ENCODE measurements around the gene ETV4. TPM values are rescaled to one million over a fixed set of nuclear protein-coding genes. Genes with fewer than 3 reads are reported as not detected.
"Not testable (repeated sequence)": the region's sequence is repeated elsewhere in the genome, so short reads cannot be mapped to it uniquely, and the experiment has no call there.

Gene ETV4
- total RNA-seq, 1 donor from 2014 or later = 1.1 TPM

DNA sequence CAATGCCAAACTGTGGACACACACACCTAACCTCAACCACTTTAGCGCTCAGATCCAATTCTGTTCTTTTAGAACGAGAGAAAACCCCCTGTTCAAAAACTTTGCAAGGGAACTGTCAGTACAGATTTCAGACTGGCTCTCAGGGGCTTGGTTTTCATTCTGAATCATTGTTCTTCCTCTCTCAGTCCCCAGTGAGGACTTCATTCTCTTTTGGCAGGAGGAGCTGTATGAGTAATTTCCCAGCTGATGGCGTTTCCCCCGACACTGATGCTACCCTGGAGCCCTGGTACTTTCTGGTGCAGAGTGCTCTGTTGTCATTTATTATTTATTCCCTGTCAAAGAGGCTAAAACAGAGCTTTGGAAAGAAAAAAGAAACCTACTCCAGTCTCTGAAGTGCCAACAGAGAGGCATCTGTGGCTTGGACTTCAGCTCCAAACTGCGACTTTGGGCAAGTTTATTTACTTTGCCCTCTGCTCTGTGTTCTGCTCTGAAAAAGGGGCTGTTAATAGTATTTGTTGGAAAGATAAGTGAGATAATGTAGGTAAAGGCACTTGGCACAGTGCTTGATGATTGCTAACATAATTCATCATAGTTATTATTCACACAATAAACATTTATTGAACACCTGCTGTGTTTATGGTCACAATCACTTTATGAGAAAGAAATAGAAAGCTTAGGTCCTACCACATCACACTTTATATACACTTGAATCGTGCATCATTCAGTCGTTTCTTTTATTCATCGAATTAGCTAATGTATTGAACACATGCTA is 28.3 kb downstream of the ETV4 start:
- no peak overlapping the region for H3K4me2 ChIP-seq

DNA sequence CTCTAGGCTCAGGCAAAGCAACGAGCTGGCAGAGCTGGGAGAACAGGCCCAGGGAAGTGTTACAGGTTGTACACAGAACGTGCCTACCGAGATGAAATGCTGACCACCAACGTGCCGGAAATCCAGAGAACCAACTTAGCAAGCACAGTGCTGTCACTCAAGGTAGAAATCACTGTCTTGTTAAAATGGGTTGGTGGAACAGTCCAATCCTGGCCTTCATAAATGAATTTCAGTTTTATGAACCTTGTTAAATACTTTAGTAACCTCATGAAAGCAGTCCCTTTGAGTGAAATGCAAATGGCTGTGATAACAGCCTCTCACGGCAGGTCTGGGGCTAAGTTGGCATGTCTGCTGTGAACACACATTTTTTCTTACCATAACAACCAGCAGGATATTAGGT is 29.0 kb downstream of the ETV4 start:
- H3K36me3 Mint-ChIP-seq = peaks cover 20% of the 10 kb centered on the region
- TF ChIP-seq, protein P1, sequence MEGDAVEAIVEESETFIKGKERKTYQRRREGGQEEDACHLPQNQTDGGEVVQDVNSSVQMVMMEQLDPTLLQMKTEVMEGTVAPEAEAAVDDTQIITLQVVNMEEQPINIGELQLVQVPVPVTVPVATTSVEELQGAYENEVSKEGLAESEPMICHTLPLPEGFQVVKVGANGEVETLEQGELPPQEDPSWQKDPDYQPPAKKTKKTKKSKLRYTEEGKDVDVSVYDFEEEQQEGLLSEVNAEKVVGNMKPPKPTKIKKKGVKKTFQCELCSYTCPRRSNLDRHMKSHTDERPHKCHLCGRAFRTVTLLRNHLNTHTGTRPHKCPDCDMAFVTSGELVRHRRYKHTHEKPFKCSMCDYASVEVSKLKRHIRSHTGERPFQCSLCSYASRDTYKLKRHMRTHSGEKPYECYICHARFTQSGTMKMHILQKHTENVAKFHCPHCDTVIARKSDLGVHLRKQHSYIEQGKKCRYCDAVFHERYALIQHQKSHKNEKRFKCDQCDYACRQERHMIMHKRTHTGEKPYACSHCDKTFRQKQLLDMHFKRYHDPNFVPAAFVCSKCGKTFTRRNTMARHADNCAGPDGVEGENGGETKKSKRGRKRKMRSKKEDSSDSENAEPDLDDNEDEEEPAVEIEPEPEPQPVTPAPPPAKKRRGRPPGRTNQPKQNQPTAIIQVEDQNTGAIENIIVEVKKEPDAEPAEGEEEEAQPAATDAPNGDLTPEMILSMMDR (IDR thresholded peaks at IDR 0.05) = no peak
- TF ChIP-seq EZH2phosphoT487 (IDR thresholded peaks at IDR 0.05) = no peak
- no peak for TF ChIP-seq EZH2 (IDR thresholded peaks at IDR 0.05)
- H3K9ac ChIP-seq = no peak overlapping the region
- no peak overlapping the region for H3K27ac Mint-ChIP-seq
- no peak overlapping the region for H2AFZ ChIP-seq (replicated peaks)
- H3K4me1 ChIP-seq = no peaks in the 10 kb centered on the region
- peaks cover 12% of the 10 kb centered on the region for H3F3A ChIP-seq (ENCODE audit: low read depth)
- no peaks in the 10 kb centered on the region for H4K20me1 ChIP-seq (ENCODE audit: low read depth)
- no peaks in the 10 kb centered on the region for H3K9me3 ChIP-seq (ENCODE audit: low read depth)
- H3K27ac ChIP-seq = no peak overlapping the region
- no peak overlapping the region for H3K4me3 ChIP-seq
- no peaks in the 10 kb centered on the region for H3K27me3 Mint-ChIP-seq (ENCODE audit: insufficient read depth, low read depth)
- H3K27me3 ChIP-seq = no peaks in the 10 kb centered on the region
- H3K9me3 Mint-ChIP-seq = no peaks in the 10 kb centered on the region
- no peak for DNase-seq (ENCODE audit: low spot score)
- H3K4me2 ChIP-seq = no peak overlapping the region
- H3K4me3 Mint-ChIP-seq = no peak overlapping the region
- peaks cover 2% of the 10 kb centered on the region for H3K4me1 Mint-ChIP-seq
- H3K79me2 ChIP-seq (ENCODE audit: low read depth) = no peaks in the 10 kb centered on the region
- peaks cover 23% of the 10 kb centered on the region for H3K36me3 ChIP-seq

More for the DNA sequence above, 28.3 kb downstream of the ETV4 start:
- Mint-ChIP-seq H3K36me3 (peaks cover 14% of the 10 kb centered on the region), H3K9me3 (no peaks in the 10 kb centered on the region), H3K4me3 (no peak overlapping the region), H3K27me3 (ENCODE audit: insufficient read depth, low read depth) (no peaks in the 10 kb centered on the region), H3K27ac (no peak overlapping the region), H3K4me1 (peaks cover 2% of the 10 kb centered on the region)
- H3K4me3 ChIP-seq = no peak overlapping the region
- H2AFZ ChIP-seq (replicated peaks) = no peak overlapping the region
- H3K79me2 ChIP-seq (ENCODE audit: low read depth) = no peaks in the 10 kb centered on the region
- TF ChIP-seq EZH2phosphoT487 (IDR thresholded peaks at IDR 0.05) (no peak), EZH2 (IDR thresholded peaks at IDR 0.05) (no peak)
- TF ChIP-seq, protein P1 (IDR thresholded peaks at IDR 0.05) = no peak
- no peak overlapping the region for H3K27ac ChIP-seq
- peaks cover 24% of the 10 kb centered on the region for H3K36me3 ChIP-seq
- no peak overlapping the region for H3K9ac ChIP-seq
- DNase-seq (ENCODE audit: low spot score) = no peak
- H4K20me1 ChIP-seq (ENCODE audit: low read depth) = no peaks in the 10 kb centered on the region
- H3K4me1 ChIP-seq = no peaks in the 10 kb centered on the region
- H3K27me3 ChIP-seq = no peaks in the 10 kb centered on the region
- H3K9me3 ChIP-seq (ENCODE audit: low read depth) = no peaks in the 10 kb centered on the region
- H3F3A ChIP-seq (ENCODE audit: low read depth) = peaks cover 12% of the 10 kb centered on the region

DNA sequence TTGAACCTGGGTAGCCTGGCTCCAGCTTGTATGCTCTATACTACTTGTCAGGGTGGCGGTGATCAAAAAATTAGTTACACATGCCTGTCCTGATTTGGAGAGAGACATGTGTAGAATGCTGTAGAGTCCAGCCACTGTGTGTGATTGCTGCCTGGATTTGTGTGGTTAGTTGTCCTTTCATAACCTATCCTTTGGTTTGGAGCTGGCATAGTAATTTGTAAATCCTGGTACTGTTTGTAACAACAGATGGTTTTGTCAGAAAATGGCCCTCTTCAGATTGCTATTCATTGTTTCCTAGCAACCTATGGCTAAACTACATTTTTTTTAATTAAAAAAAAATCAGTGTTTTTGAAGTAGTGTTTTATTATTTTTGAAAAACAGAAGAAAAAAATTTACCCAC is 30.5 kb downstream of the ETV4 start:
- Histone ChIP-seq H3F3A (ENCODE audit: low read depth) (peaks cover 12% of the 10 kb centered on the region), H3K27me3 (no peaks in the 10 kb centered on the region), H2AFZ (replicated peaks) (no peak overlapping the region), H3K36me3 (peaks cover 12% of the 10 kb centered on the region), H3K4me3 (no peak overlapping the region), H3K9me3 (ENCODE audit: low read depth) (no peaks in the 10 kb centered on the region), H3K4me1 (no peaks in the 10 kb centered on the region), H3K27ac (no peak overlapping the region), H3K9ac (no peak overlapping the region), H3K4me2 (no peak overlapping the region), H4K20me1 (ENCODE audit: low read depth) (no peaks in the 10 kb centered on the region), H3K79me2 (ENCODE audit: low read depth) (no peaks in the 10 kb centered on the region)
- Mint-ChIP-seq H3K27me3 (ENCODE audit: insufficient read depth, low read depth) (no peaks in the 10 kb centered on the region), H3K9me3 (no peaks in the 10 kb centered on the region), H3K4me3 (no peak overlapping the region), H3K36me3 (peaks cover 14% of the 10 kb centered on the region), H3K27ac (no peak overlapping the region), H3K4me1 (peaks cover 1% of the 10 kb centered on the region)
- DNase-seq (ENCODE audit: low spot score) = no peak
- TF ChIP-seq, protein P1 (IDR thresholded peaks at IDR 0.05) = no peak
- TF ChIP-seq EZH2phosphoT487 (IDR thresholded peaks at IDR 0.05) (no peak), EZH2 (IDR thresholded peaks at IDR 0.05) (no peak)

DNA sequence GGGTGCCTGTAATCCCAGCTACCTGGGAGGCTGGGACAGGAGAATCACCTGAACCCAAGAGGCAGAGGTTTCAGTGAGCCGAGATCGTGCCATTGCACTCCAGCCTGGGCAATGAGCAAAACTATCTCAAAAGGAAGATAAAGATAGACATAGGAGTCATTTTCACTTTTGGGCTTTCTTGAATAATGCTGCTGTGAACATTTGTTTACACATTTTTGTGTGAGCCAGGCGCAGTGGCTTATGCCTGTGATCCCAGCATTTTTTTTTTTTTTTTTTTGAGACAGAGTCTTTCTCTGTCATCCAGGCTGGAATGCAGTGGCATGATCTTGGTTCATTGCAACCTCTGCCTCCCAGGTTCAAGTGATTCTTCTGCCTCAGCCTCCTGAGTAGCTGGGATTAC is 34.9 kb downstream of the ETV4 start:
- H3K36me3 ChIP-seq, H3K4me3 ChIP-seq: not testable (repeated sequence)

DNA sequence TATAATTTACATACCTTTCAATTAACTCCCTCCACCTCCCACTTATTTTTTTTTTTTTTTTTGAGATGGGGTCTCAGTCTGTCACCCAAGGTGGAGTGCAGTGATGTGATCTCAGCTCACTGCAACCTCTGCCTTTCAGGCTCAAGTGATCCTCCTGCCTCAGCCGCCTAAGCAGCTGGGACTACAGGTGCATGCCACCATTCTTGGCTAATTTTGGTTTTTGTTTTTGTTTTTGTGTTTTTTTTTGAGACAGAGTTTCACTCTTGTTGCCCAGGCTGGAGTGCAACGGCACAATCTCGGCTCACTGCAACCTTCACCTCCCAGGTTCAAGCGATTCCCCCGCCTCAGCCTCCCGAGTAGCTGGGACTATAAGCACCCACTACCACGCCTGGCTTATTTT is 36.7 kb downstream of the ETV4 start:
- H3F3A ChIP-seq (ENCODE audit: low read depth); H3K79me2 ChIP-seq (ENCODE audit: low read depth); H3K9me3 ChIP-seq (ENCODE audit: low read depth); H3K4me3 ChIP-seq; H3K4me2 ChIP-seq; H3K4me1 Mint-ChIP-seq; H3K27ac Mint-ChIP-seq; H4K20me1 ChIP-seq (ENCODE audit: low read depth); DNase-seq (ENCODE audit: low spot score); H3K36me3 ChIP-seq; H3K27ac ChIP-seq; H2AFZ ChIP-seq (replicated peaks); H3K27me3 Mint-ChIP-seq (ENCODE audit: insufficient read depth, low read depth); H3K4me3 Mint-ChIP-seq; H3K9ac ChIP-seq; H3K4me1 ChIP-seq; H3K9me3 Mint-ChIP-seq; H3K27me3 ChIP-seq: not testable (repeated sequence)
- peaks cover 32% of the 10 kb centered on the region for H3K36me3 Mint-ChIP-seq

More for the DNA sequence above, 34.9 kb downstream of the ETV4 start:
- not testable (repeated sequence) for H2AFZ ChIP-seq (replicated peaks); H3K27me3 ChIP-seq; H3K4me3 Mint-ChIP-seq; H3K4me2 ChIP-seq; DNase-seq (ENCODE audit: low spot score); H3F3A ChIP-seq (ENCODE audit: low read depth); H3K27me3 Mint-ChIP-seq (ENCODE audit: insufficient read depth, low read depth); H4K20me1 ChIP-seq (ENCODE audit: low read depth); H3K27ac ChIP-seq; H3K4me1 Mint-ChIP-seq; H3K9me3 Mint-ChIP-seq; H3K9me3 ChIP-seq (ENCODE audit: low read depth); H3K4me1 ChIP-seq; H3K27ac Mint-ChIP-seq; H3K79me2 ChIP-seq (ENCODE audit: low read depth); H3K9ac ChIP-seq
- peaks cover 29% of the 10 kb centered on the region for H3K36me3 Mint-ChIP-seq

Data from neural progenitor cell (in vitro differentiated cells).